Trophoblast cell (in vitro differentiated cells and primary cell): ENCODE results near the gene MRFAP1L1.

Experiments used
- DNase-seq, 2 donors: peaks; one replicate each; pipeline ENCODE4 v3.0.0-alpha.2; 2016
- H2AFZ ChIP-seq: 2 replicates; pipeline ENCODE4 v1.6.1; 2013; ENCODE audit warnings: low read length, moderate library complexity, mild to moderate bottlenecking; ENCODE audit not compliant: insufficient read depth, poor library complexity
- H2AK5ac ChIP-seq: 2 replicates; pipeline ENCODE4 v1.6.1; 2013; ENCODE audit warnings: mild to moderate bottlenecking, low read length
- H2BK120ac ChIP-seq: 2 replicates; pipeline ENCODE4 v1.6.1; 2013; ENCODE audit warnings: low read length, mild to moderate bottlenecking, moderate library complexity; ENCODE audit not compliant: insufficient read depth, poor library complexity
- H2BK12ac ChIP-seq: 2 replicates; pipeline ENCODE4 v1.6.1; 2013; ENCODE audit warnings: mild to moderate bottlenecking, low read length, moderate library complexity
- H2BK5ac ChIP-seq: 2 replicates; pipeline ENCODE4 v1.6.1; 2013; ENCODE audit warnings: low read length, low read depth, moderate library complexity, mild to moderate bottlenecking; ENCODE audit not compliant: poor library complexity
- H3K14ac ChIP-seq: 2 replicates; pipeline ENCODE4 v1.6.1; 2013; ENCODE audit warnings: mild to moderate bottlenecking, low read length
- H3K18ac ChIP-seq: 2 replicates; pipeline ENCODE4 v1.6.1; 2013; ENCODE audit warnings: mild to moderate bottlenecking, low read length
- H3K23ac ChIP-seq: 2 replicates; pipeline ENCODE4 v1.6.1; 2013; ENCODE audit warnings: low read length
- H3K27ac ChIP-seq: 2 replicates; pipeline ENCODE4 v1.5.1; 2013; ENCODE audit warnings: low read depth, mild to moderate bottlenecking, inconsistent platforms, low read length, moderate library complexity
- H3K27me3 ChIP-seq: 2 replicates; pipeline ENCODE4 v1.6.1; 2013; ENCODE audit warnings: inconsistent platforms, mild to moderate bottlenecking, low read length, moderate library complexity; ENCODE audit not compliant: insufficient read depth
- H3K36me3 ChIP-seq, 2 experiments: 1 replicate in 1 of 2; 2 replicates in 1 of 2; pipeline ENCODE4 v1.6.1; 2013; ENCODE audit warnings: low read length in 2 of 2, mild to moderate bottlenecking in 2 of 2, moderate library complexity in 1 of 2; ENCODE audit not compliant: insufficient read depth in 2 of 2, control insufficient read depth in 1 of 2
- H3K4ac ChIP-seq: 2 replicates; pipeline ENCODE4 v1.6.1; 2013; ENCODE audit warnings: low read depth, mild to moderate bottlenecking, low read length, moderate library complexity
- H3K4me1 ChIP-seq, 2 experiments: 1 replicate in 1 of 2; 2 replicates in 1 of 2; pipeline ENCODE4 v1.6.1; 2013; ENCODE audit warnings: low read length in 2 of 2, mild to moderate bottlenecking in 2 of 2, moderate library complexity in 1 of 2; ENCODE audit not compliant: insufficient read depth in 2 of 2, control insufficient read depth in 1 of 2
- H3K4me2 ChIP-seq: 2 replicates; pipeline ENCODE4 v1.6.1; 2013; ENCODE audit warnings: inconsistent platforms, mild to moderate bottlenecking, low read length, moderate library complexity
- H3K4me3 ChIP-seq: 2 replicates; pipeline ENCODE4 v1.5.1; 2013; ENCODE audit warnings: mild to moderate bottlenecking, low read depth, low read length, inconsistent platforms
- H3K79me1 ChIP-seq: one replicate; pipeline ENCODE4 v1.6.1; 2013; ENCODE audit warnings: low read length
- H3K79me2 ChIP-seq: 2 replicates; pipeline ENCODE4 v1.6.1; 2013; ENCODE audit warnings: low read length, mild to moderate bottlenecking; ENCODE audit not compliant: control insufficient read depth, insufficient read depth, poor library complexity
- H3K9ac ChIP-seq: 2 replicates; pipeline ENCODE4 v1.6.1; 2013; ENCODE audit warnings: mild to moderate bottlenecking, low read length
- H3K9me3 ChIP-seq: 2 replicates; pipeline ENCODE4 v1.6.1; 2013; ENCODE audit warnings: low read depth, mild to moderate bottlenecking, control low read depth, inconsistent platforms, low read length; ENCODE audit not compliant: insufficient read depth
- H4K12ac ChIP-seq: 2 replicates; pipeline ENCODE4 v1.6.1; 2013; ENCODE audit warnings: low read depth, mild to moderate bottlenecking, low read length, moderate library complexity
- H4K8ac ChIP-seq: 2 replicates; pipeline ENCODE4 v1.6.1; 2013; ENCODE audit warnings: low read depth, mild to moderate bottlenecking, low read length, moderate library complexity
- H4K91ac ChIP-seq: one replicate; pipeline ENCODE4 v1.6.1; 2013; ENCODE audit warnings: low read depth, mild to moderate bottlenecking, low read length, moderate library complexity
- WGBS: extraction: QIAGEN DNeasy Blood & Tissue Kit; methylation state at CpG from one replicate; pipeline ENCODE4 v1.1.7; 2013; ENCODE audit warnings: missing lambda C conversion rate; ENCODE audit not compliant: insufficient read length, insufficient coverage; ENCODE audit errors: extremely low coverage; 5-methylcytosine and 5-hydroxymethylcytosine counted together

The MRFAP1L1 gene

DNA sequence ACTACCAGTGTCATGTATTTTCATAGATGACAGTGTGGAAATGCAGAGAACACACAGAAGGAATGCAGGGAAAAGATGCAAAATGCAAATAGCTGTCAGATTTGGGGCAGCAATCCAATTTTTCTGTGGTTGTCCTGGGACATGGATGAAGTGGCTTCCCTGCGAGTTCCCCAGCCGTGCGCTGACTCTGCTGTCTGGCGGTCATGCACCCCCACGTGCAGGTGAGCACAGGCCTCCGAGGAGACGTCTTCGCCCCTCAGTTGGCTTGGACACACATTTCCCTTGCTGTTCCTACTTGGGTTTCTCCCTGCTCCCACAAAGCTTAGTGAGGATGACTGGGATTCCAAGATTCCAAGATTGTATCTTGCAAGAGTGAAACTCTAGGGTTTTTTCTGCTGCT is 30.7 kb upstream of the MRFAP1L1 start:
- Histone ChIP-seq H3K4me3 (no peak overlapping the region), H3K4ac (no peak overlapping the region), H3K27ac (no peak overlapping the region), H4K12ac (no peak overlapping the region), H3K14ac (no peak overlapping the region), H3K79me2 (no peaks in the 10 kb centered on the region), H4K8ac (no peak overlapping the region), H2BK5ac (no peak overlapping the region), H3K36me3 (no peaks in the 10 kb centered on the region), H3K4me1 (no peaks in the 10 kb centered on the region), H2AFZ (no peak overlapping the region), H2BK12ac (no peak overlapping the region), H3K79me1 (no peaks in the 10 kb centered on the region), H4K91ac (no peak overlapping the region), H3K18ac (no peak overlapping the region), H3K9me3 (peaks cover 4% of the 10 kb centered on the region), H3K4me2 (no peak overlapping the region), H2AK5ac (no peak overlapping the region), H3K9ac (no peak overlapping the region), H3K23ac (no peak overlapping the region), H2BK120ac (no peak overlapping the region), H3K27me3 (no peaks in the 10 kb centered on the region)
- DNase-seq: no peak
- no CpG with 5 or more reads among the region's 8 CpGs for WGBS

DNA sequence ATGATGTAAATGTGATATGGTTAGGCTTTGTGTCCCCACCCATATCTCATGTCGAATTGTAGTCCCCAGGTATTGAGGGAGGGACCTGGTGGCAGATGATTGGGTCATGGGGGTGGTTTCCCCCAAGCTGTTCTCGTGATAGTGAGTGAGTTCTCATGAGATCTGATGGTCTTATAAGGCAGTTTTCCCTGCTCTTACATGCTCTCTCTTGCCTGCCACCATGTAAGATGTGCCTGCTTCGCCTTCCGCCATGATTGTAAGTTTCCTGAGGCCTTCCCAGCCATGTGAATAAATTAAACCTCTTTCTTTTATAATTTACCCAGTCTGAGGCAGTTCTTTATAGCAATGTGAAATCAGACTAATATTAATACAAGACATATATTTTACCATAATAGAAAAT is 30.3 kb upstream of the MRFAP1L1 start:
- no peak overlapping the region for H3K23ac ChIP-seq
- no peak overlapping the region for H3K14ac ChIP-seq
- H4K8ac ChIP-seq: no peak overlapping the region
- no peaks in the 10 kb centered on the region for H3K4me1 ChIP-seq
- whole genome bisulfite sequencing: no CpG with 5 or more reads among the region's 4 CpGs
- peaks cover 4% of the 10 kb centered on the region for H3K9me3 ChIP-seq
- H4K91ac ChIP-seq: no peak overlapping the region
- H3K4me3 ChIP-seq: no peak overlapping the region
- H3K4ac ChIP-seq: no peak overlapping the region
- no peak overlapping the region for H3K27ac ChIP-seq
- no peak overlapping the region for H2BK120ac ChIP-seq
- no peak overlapping the region for H3K18ac ChIP-seq
- H2BK12ac ChIP-seq: no peak overlapping the region
- no peak overlapping the region for H2BK5ac ChIP-seq
- no peak overlapping the region for H3K9ac ChIP-seq
- no peaks in the 10 kb centered on the region for H3K27me3 ChIP-seq
- no peak overlapping the region for H2AK5ac ChIP-seq
- no peaks in the 10 kb centered on the region for H3K79me2 ChIP-seq
- H3K4me2 ChIP-seq: no peak overlapping the region
- no peak for DNase-seq
- H2AFZ ChIP-seq: no peak overlapping the region
- H3K79me1 ChIP-seq: no peaks in the 10 kb centered on the region
- no peaks in the 10 kb centered on the region for H3K36me3 ChIP-seq
- H4K12ac ChIP-seq: no peak overlapping the region

DNA sequence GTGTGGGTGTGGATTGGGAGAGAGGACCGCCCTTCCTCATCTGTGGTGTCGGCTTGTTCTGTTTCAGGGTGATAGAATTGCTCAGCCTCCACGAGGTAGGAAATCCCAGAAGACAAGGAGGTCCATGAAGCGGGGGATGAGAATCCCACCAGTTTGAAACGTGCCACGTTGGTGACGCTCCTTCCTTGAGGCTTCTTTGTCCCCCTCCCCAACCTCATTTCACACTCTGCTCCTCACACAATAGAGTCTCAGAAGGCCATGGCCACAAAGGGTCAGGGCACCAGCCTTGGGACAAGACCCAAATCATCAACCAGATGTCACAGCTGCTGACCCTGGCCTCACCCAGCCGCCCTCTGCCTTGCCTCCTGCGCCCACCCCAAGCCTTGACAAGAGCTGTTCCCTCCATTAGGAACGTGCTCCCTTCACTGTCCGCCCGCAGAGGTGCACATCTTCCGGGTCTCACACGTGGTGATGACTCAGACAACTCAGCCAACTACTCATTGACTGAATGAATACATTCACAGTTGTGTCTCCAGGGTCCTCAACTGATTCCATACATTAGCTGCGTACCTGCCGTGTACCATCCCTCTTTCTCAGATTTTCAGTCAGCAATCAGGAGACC is 24.6 kb upstream of the MRFAP1L1 start:
- no peak overlapping the region for H3K4me3 ChIP-seq
- no peak overlapping the region for H3K27ac ChIP-seq
- peak overlapping the region; percentile 5 for H4K91ac ChIP-seq
- no peak overlapping the region for H3K4me2 ChIP-seq
- no peak for DNase-seq
- no peak overlapping the region for H3K23ac ChIP-seq
- H3K36me3 ChIP-seq: no peaks in the 10 kb centered on the region
- H2AK5ac ChIP-seq: no peak overlapping the region
- H2BK12ac ChIP-seq: no peak overlapping the region
- no peak overlapping the region for H2BK120ac ChIP-seq
- peak overlapping the region; percentile 9 for H3K14ac ChIP-seq
- H3K9ac ChIP-seq: no peak overlapping the region
- H2BK5ac ChIP-seq: no peak overlapping the region
- WGBS: no CpG with 5 or more reads among the region's 16 CpGs
- H3K27me3 ChIP-seq: no peaks in the 10 kb centered on the region
- peaks cover 9 to 12% of the 10 kb centered on the region in 2 experiments for H3K4me1 ChIP-seq
- no peak overlapping the region for H4K8ac ChIP-seq
- H2AFZ ChIP-seq: no peak overlapping the region
- H3K9me3 ChIP-seq: no peaks in the 10 kb centered on the region
- no peak overlapping the region for H3K4ac ChIP-seq
- H3K18ac ChIP-seq: no peak overlapping the region
- peaks cover 2% of the 10 kb centered on the region for H3K79me2 ChIP-seq
- no peak overlapping the region for H4K12ac ChIP-seq
- peaks cover 12% of the 10 kb centered on the region for H3K79me1 ChIP-seq

DNA sequence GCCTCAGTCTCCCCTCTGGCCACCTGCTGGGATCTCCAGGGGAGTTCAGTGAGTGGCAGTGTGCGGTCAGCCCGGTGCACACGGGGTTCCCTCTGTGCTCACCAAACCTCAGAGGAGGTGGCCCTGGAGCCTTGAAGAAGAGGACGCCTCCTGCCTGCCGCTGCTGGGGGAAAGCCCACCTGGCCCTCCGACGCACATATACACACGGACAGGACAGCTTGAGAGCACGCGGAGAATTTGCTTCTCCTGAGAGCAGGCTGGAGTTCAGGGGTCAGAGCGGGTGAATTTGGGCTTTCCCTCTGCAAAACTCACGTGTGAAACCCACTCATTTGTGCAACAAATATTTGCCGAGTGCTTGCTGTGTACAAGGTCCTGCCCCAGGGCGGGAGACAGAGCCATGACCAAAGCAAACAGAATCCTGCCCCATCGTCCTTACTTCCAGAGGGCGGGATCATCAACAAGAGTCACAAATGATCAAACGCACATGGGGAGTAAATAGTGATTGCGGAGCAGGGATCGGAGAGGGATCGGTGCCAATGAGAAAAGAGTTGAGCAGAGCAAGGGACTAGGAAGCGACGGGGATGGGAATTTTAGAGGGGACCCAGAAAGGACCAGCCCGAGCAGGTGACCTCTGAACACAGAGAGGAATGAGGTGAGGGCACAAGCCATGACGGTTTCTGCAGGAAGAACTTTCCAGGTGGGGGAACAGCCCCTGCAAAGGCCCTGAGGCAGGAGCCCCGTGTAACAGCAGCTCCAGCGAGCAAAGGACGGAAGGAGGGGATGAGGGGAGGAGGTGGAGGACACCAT is 23.9 kb upstream of the MRFAP1L1 start:
- 100% methylated on average over 3 of the region's 27 CpGs for WGBS
- H3K9ac ChIP-seq: no peak overlapping the region
- H2BK12ac ChIP-seq: no peak overlapping the region
- H3K23ac ChIP-seq: no peak overlapping the region
- no peak overlapping the region for H2BK120ac ChIP-seq
- H2AFZ ChIP-seq: no peak overlapping the region
- H3K18ac ChIP-seq: no peak overlapping the region
- H4K91ac ChIP-seq: peak overlapping the region; percentile 87
- H2AK5ac ChIP-seq: no peak overlapping the region
- peak in 1 of 2 donors; percentile 39 for DNase-seq
- H3K79me1 ChIP-seq: peaks cover 12% of the 10 kb centered on the region
- H3K14ac ChIP-seq: peak overlapping the region; percentile 66
- H3K4ac ChIP-seq: no peak overlapping the region
- no peaks in the 10 kb centered on the region for H3K9me3 ChIP-seq
- H3K36me3 ChIP-seq: no peaks in the 10 kb centered on the region
- peaks cover 9 to 16% of the 10 kb centered on the region in 2 experiments for H3K4me1 ChIP-seq
- no peak overlapping the region for H2BK5ac ChIP-seq
- H3K27ac ChIP-seq: no peak overlapping the region
- no peak overlapping the region for H4K8ac ChIP-seq
- H3K4me2 ChIP-seq: no peak overlapping the region
- no peak overlapping the region for H3K4me3 ChIP-seq
- peaks cover 2% of the 10 kb centered on the region for H3K79me2 ChIP-seq
- H4K12ac ChIP-seq: no peak overlapping the region
- no peaks in the 10 kb centered on the region for H3K27me3 ChIP-seq
